CD14-positive monocyte (primary cell): ENCODE data around the gene KSR1. TPM values are rescaled to one million over a fixed set of nuclear protein-coding genes. Genes with fewer than 3 reads are reported as not detected.

Experiments
- DNase-seq, 3 donors: peaks; one replicate each; pipeline ENCODE4 v3.0.0-alpha.2; 2011 to 2022
- H2AFZ ChIP-seq: 2 replicates; pipeline ENCODE4 v1.6.0; 2012; ENCODE audit warnings: mild to moderate bottlenecking, low read depth, low read length, inconsistent platforms; ENCODE audit not compliant: insufficient read depth, poor library complexity, severe bottlenecking
- H3K27ac ChIP-seq, 2 donors: 1 replicate in 1 of 2; 2 replicates in 1 of 2; pipeline ENCODE4 v1.5.1; 2012 to 2013; ENCODE audit warnings: low read length in 2 of 2, control low read depth in 1 of 2, inconsistent platforms in 1 of 2, low read depth in 1 of 2, mild to moderate bottlenecking in 1 of 2
- H3K27me3 ChIP-seq, 2 donors: one replicate each; pipeline versions ENCODE4 v1.6.0 to v1.6.1; 2011 to 2013; ENCODE audit warnings: low read length in 2 of 2; ENCODE audit not compliant: control insufficient read depth in 2 of 2, insufficient read depth in 2 of 2
- H3K36me3 ChIP-seq, 2 donors: replicated peaks in 1 of 2; 1 replicate in 1 of 2; 2 replicates in 1 of 2; pipeline versions ENCODE4 v1.5.1 to v1.6.1; 2012 to 2013; ENCODE audit warnings: low read length in 2 of 2, control low read depth in 1 of 2, inconsistent platforms in 1 of 2, mild to moderate bottlenecking in 1 of 2; ENCODE audit not compliant: insufficient read depth in 2 of 2, control insufficient read depth in 1 of 2
- H3K4me1 ChIP-seq, 2 donors: 1 replicate in 1 of 2; 2 replicates in 1 of 2; pipeline versions ENCODE4 v1.5.1 to v1.6.1; 2012 to 2013; ENCODE audit warnings: low read length in 2 of 2, control low read depth in 1 of 2, inconsistent platforms in 1 of 2, mild to moderate bottlenecking in 1 of 2, moderate library complexity in 1 of 2; ENCODE audit not compliant: insufficient read depth in 2 of 2, control insufficient read depth in 1 of 2
- H3K4me2 ChIP-seq: replicated peaks from 2 replicates; pipeline ENCODE3; 2012; ENCODE audit warnings: low read length, moderate library complexity, mild to moderate bottlenecking; ENCODE audit not compliant: poor library complexity, severe bottlenecking; ENCODE audit errors: extremely low read depth
- H3K4me3 ChIP-seq, 3 experiments: fragments of 200-600 bp in 1 of 3; sonication (generic) in 1 of 3; replicated peaks in 1 of 3; 1 replicate in 2 of 3; 2 replicates in 1 of 3; pipeline ENCODE4 v1.5.1; 2011 to 2013; ENCODE audit warnings: low read length in 3 of 3, mild to moderate bottlenecking in 3 of 3, control low read depth in 2 of 3, low read depth in 2 of 3, inconsistent platforms in 1 of 3, moderate library complexity in 1 of 3
- H3K79me2 ChIP-seq: 2 replicates; pipeline ENCODE4 v1.6.0; 2012; ENCODE audit warnings: mild to moderate bottlenecking, control low read depth, inconsistent platforms, low read length, moderate library complexity; ENCODE audit not compliant: insufficient read depth
- H3K9ac ChIP-seq: 2 replicates; pipeline ENCODE4 v1.6.0; 2017; ENCODE audit warnings: low read length, mild to moderate bottlenecking; ENCODE audit not compliant: insufficient read depth, poor library complexity, severe bottlenecking
- H3K9me3 ChIP-seq, 2 donors: replicated peaks in 1 of 2; 1 replicate in 1 of 2; 2 replicates in 1 of 2; pipeline versions ENCODE4 v1.5.1 to v1.6.1; 2012 to 2013; ENCODE audit warnings: low read length in 2 of 2, control low read depth in 1 of 2; ENCODE audit not compliant: control insufficient read depth in 1 of 2, insufficient read depth in 1 of 2
- H4K20me1 ChIP-seq: 2 replicates; pipeline ENCODE4 v1.6.0; 2012; ENCODE audit warnings: mild to moderate bottlenecking, low read length, control low read depth, moderate library complexity; ENCODE audit not compliant: insufficient read depth
- H3K27ac Mint-ChIP-seq, 7 donors: one replicate each; pipeline ENCODE4 v1.8.0; 2020; ENCODE audit warnings: mild to moderate bottlenecking in 7 of 7, mixed read lengths in 7 of 7, moderate library complexity in 6 of 7, inconsistent platforms in 2 of 7
- H3K27me3 Mint-ChIP-seq, 3 donors: one replicate each; pipeline ENCODE4 v1.8.0; 2021 to 2022; ENCODE audit warnings: low read depth in 3 of 3, mild to moderate bottlenecking in 3 of 3, mixed read lengths in 3 of 3, moderate library complexity in 3 of 3, inconsistent platforms in 1 of 3
- H3K36me3 Mint-ChIP-seq, 2 donors: one replicate each; pipeline ENCODE4 v1.8.0; 2020; ENCODE audit warnings: mixed read lengths in 2 of 2, inconsistent platforms in 1 of 2, mild to moderate bottlenecking in 1 of 2
- H3K4me1 Mint-ChIP-seq: one replicate; pipeline ENCODE4 v1.8.0; 2020; ENCODE audit warnings: mild to moderate bottlenecking, mixed read lengths
- H3K4me3 Mint-ChIP-seq, 2 donors: one replicate each; pipeline ENCODE4 v1.8.0; 2020; ENCODE audit warnings: mild to moderate bottlenecking in 2 of 2, mixed read lengths in 2 of 2, moderate library complexity in 1 of 2
- H3K9me3 Mint-ChIP-seq, 7 donors: one replicate each; pipeline ENCODE4 v1.8.0; 2020 to 2022; ENCODE audit warnings: mixed read lengths in 7 of 7, mild to moderate bottlenecking in 6 of 7, moderate library complexity in 6 of 7, inconsistent platforms in 2 of 7
- WGBS: methylation state at CpG from one replicate; pipeline ENCODE4 v1.1.5; 2013; ENCODE audit warnings: missing lambda C conversion rate; ENCODE audit not compliant: insufficient coverage; 5-methylcytosine and 5-hydroxymethylcytosine counted together
- intact Hi-C, 2 donors: fragments of 100-400 bp; cut with micrococcal nuclease; formaldehyde crosslinking; loops; one replicate each; pipeline versions ENCODE4 v1.15.0 to v1.15.1; 2023
- polyA plus RNA-seq, 3 donors: library from polyadenylated mRNA; depleted of rRNA in 1 of 3; unstranded in 2 of 3; stranded (reverse) in 1 of 3; fragments of 300-500 nt in 2 of 3; fragments of >200 nt in 1 of 3; fragmentation: Illumina TruSeq in 2 of 3; gene quantifications; 1 replicate in 2 of 3; 2 replicates in 1 of 3; pipeline ENCODE4 v1.2.3, GENCODE V29; 2012 to 2021
- TF ChIP-seq, protein P1 (sequence below): fragments of 200-600 bp; IDR thresholded peaks from one replicate; pipeline ENCODE4 v1.8.0; 2022; ENCODE audit warnings: antibody characterized with exemption, mild to moderate bottlenecking

The KSR1 gene
- polyA plus RNA-seq, 3 donors, result 1.2 to 111 (median 4.2) TPM

DNA sequence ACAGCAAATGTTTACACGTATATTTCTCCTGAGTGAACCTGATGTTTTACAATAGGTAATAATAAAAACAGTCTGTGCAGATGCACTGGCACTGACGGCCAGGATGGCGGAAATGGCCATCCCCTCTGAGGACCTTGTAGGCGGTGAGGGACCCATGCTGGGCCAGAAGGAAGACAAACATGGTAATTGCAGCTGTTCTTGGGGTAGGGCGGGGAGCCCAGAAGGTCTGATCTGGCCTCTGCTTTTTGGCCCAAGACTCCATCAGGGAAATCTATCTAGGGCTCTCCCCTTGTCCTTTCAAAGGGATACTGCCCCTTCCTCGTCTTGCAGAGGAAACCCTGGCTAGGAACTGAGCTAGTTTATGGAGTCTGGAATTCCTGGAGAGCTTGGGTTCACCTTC lies 167.4 kb downstream of the KSR1 start:
- 96% methylated on average over 4 of the region's 6 CpGs for WGBS
- H3K9me3 Mint-ChIP-seq, result no peaks in the 10 kb centered on the region
- peaks cover 70 to 88% of the 10 kb centered on the region in 2 donors for H3K36me3 ChIP-seq

DNA sequence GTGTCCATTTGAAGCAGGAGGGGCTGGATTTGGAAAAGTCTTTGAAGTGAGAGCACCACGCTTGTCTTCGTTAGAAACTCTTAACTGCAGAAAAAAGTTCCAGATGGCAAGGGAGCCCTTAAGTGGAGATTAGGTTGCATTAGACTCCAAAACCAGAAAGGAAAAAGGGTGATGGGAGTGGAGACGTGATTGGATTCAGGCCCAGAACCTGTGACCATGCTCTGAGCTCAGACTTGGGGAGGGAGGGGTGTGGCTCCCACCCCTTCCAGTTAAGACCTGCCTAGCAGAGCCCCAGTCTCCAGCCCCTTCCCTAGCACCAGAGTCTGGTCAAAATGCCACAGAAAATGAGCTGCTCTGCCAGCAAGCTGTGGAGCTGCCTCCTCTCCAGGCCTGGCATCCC lies 168.3 kb downstream of the KSR1 start:
- no peak for DNase-seq
- H3K79me2 ChIP-seq, result no peaks in the 10 kb centered on the region
- Mint-ChIP-seq H3K4me3 (no peak overlapping the region), H3K27me3 (no peaks in the 10 kb centered on the region), H3K9me3 (no peaks in the 10 kb centered on the region), H3K27ac (peak overlapping the region in 1 of 7 donors; percentile 84), H3K4me1 (no peaks in the 10 kb centered on the region), H3K36me3 (peaks cover 74 to 90% of the 10 kb centered on the region in 2 donors)
- intact Hi-C loops, result no loop called here
- no peaks in the 10 kb centered on the region for H4K20me1 ChIP-seq
- no peaks in the 10 kb centered on the region for H3K9me3 ChIP-seq
- no peak overlapping the region for H3K4me3 ChIP-seq
- no peak overlapping the region for H3K9ac ChIP-seq
- H2AFZ ChIP-seq, result no peak overlapping the region
- H3K27me3 ChIP-seq, result no peaks in the 10 kb centered on the region
- WGBS, result no CpG with 5 or more reads among the region's 3 CpGs
- H3K36me3 ChIP-seq, result peaks cover 63 to 81% of the 10 kb centered on the region in 2 donors
- H3K4me1 ChIP-seq, result no peaks in the 10 kb centered on the region
- no peak overlapping the region for H3K4me2 ChIP-seq
- TF ChIP-seq, protein P1, sequence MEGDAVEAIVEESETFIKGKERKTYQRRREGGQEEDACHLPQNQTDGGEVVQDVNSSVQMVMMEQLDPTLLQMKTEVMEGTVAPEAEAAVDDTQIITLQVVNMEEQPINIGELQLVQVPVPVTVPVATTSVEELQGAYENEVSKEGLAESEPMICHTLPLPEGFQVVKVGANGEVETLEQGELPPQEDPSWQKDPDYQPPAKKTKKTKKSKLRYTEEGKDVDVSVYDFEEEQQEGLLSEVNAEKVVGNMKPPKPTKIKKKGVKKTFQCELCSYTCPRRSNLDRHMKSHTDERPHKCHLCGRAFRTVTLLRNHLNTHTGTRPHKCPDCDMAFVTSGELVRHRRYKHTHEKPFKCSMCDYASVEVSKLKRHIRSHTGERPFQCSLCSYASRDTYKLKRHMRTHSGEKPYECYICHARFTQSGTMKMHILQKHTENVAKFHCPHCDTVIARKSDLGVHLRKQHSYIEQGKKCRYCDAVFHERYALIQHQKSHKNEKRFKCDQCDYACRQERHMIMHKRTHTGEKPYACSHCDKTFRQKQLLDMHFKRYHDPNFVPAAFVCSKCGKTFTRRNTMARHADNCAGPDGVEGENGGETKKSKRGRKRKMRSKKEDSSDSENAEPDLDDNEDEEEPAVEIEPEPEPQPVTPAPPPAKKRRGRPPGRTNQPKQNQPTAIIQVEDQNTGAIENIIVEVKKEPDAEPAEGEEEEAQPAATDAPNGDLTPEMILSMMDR, result no peak
- no peak overlapping the region for H3K27ac ChIP-seq

More for the DNA sequence above, 167.4 kb downstream of the KSR1 start:
- no peaks in the 10 kb centered on the region for H3K27me3 ChIP-seq
- intact Hi-C loops, result no loop called here
- no peaks in the 10 kb centered on the region for H3K27me3 Mint-ChIP-seq
- no peak overlapping the region for H3K4me2 ChIP-seq
- no peaks in the 10 kb centered on the region for H3K4me1 Mint-ChIP-seq
- no peak overlapping the region for H3K4me3 ChIP-seq
- H3K4me3 Mint-ChIP-seq, result no peak overlapping the region
- no peaks in the 10 kb centered on the region for H3K79me2 ChIP-seq
- H3K27ac ChIP-seq, result no peak overlapping the region
- H3K4me1 ChIP-seq, result no peaks in the 10 kb centered on the region
- H3K27ac Mint-ChIP-seq, result no peak overlapping the region
- no peak overlapping the region for H2AFZ ChIP-seq
- no peak for DNase-seq
- H3K9ac ChIP-seq, result no peak overlapping the region
- H3K9me3 ChIP-seq, result no peaks in the 10 kb centered on the region
- TF ChIP-seq, protein P1, result no peak
- H3K36me3 Mint-ChIP-seq, result peaks cover 74 to 91% of the 10 kb centered on the region in 2 donors
- H4K20me1 ChIP-seq, result no peaks in the 10 kb centered on the region
